Right forelimb (tissue), 1 donor: ENCODE data around the gene THBD.

Source experiments
- DNase-seq: peaks from one replicate; pipeline ENCODE4 v3.0.0-alpha.2; 2018

Gene THBD

GRCh38 chr20:23084282-23084844, 34.9 kb upstream of the THBD start:
- no peak for DNase-seq

GRCh38 chr20:23083553-23084220, 34.2 kb upstream of the THBD start:
- DNase-seq, result peak; percentile 34

- DNase-seq, result peak; percentile 42
Measured at GRCh38 chr20:23082846-23083552, 33.5 kb upstream of the THBD start.

GRCh38 chr20:23081263-23081819, 31.9 kb upstream of the THBD start:
- peak; percentile 22 for DNase-seq

GRCh38 chr20:23080521-23080920, 31.0 kb upstream of the THBD start:
- DNase-seq, result peak; percentile 19

- DNase-seq, result no peak
Measured at GRCh38 chr20:23079926-23080325, 30.5 kb upstream of the THBD start.

- DNase-seq, result no peak
Measured at GRCh38 chr20:23079016-23079351, 29.5 kb upstream of the THBD start.

GRCh38 chr20:23078351-23079015, 29.0 kb upstream of the THBD start:
- no peak for DNase-seq

- DNase-seq, result peak; percentile 19
Measured at GRCh38 chr20:23077277-23077676, 27.8 kb upstream of the THBD start.

- peak; percentile 20 for DNase-seq
Measured at GRCh38 chr20:23074052-23074451, 24.6 kb upstream of the THBD start.

GRCh38 chr20:23072892-23073586, 23.6 kb upstream of the THBD start:
- DNase-seq, result peak; percentile 31

- DNase-seq, result peak; percentile 6
Measured at GRCh38 chr20:23071996-23072395, 22.5 kb upstream of the THBD start.

- no peak for DNase-seq
Measured at GRCh38 chr20:23071398-23071797, 21.9 kb upstream of the THBD start.

GRCh38 chr20:23069108-23069507, 19.6 kb upstream of the THBD start:
- DNase-seq, result no peak

GRCh38 chr20:23068283-23068682, 18.8 kb upstream of the THBD start:
- no peak for DNase-seq

GRCh38 chr20:23066772-23067171, 17.3 kb upstream of the THBD start:
- no peak for DNase-seq

- no peak for DNase-seq
Measured at GRCh38 chr20:23065266-23066201, 16.1 kb upstream of the THBD start.

GRCh38 chr20:23063581-23063980, 14.1 kb upstream of the THBD start:
- DNase-seq, result no peak

- no peak for DNase-seq
Measured at GRCh38 chr20:23063168-23063567, 13.7 kb upstream of the THBD start.

- DNase-seq, result no peak
Measured at GRCh38 chr20:23062632-23063031, 13.2 kb upstream of the THBD start.

- peak; percentile 69 for DNase-seq
Measured at GRCh38 chr20:23061734-23062561, 12.5 kb upstream of the THBD start.
